Gastroesophageal sphincter (tissue), 4 donors: ENCODE results near the gene GIPC2. TPM values are rescaled to one million over a fixed set of nuclear protein-coding genes. Genes with fewer than 3 reads are reported as not detected.

Experiments used
- ATAC-seq: fragments of 150-250 bp; one replicate; pipeline ENCODE4 v1.9.1; 2016; ENCODE audit warnings: mild to moderate bottlenecking, moderate library complexity
- H3K27ac ChIP-seq, 4 donors: fragments of 200-600 bp; sonication (generic) in 3 of 4; 1 replicate in 3 of 4; 2 replicates in 1 of 4; pipeline ENCODE4 v1.5.1; 2016 to 2019
- H3K27me3 ChIP-seq: fragments of 200-600 bp; sonication (generic); one replicate; pipeline ENCODE4 v1.5.1; 2019
- H3K36me3 ChIP-seq, 2 donors: fragments of 200-600 bp; sonication (generic); one replicate each; pipeline ENCODE4 v1.5.1; 2019; ENCODE audit warnings: control low read depth in 1 of 2
- H3K4me1 ChIP-seq, 3 donors: fragments of 200-600 bp; sonication (generic); 1 replicate in 2 of 3; 2 replicates in 1 of 3; pipeline ENCODE4 v1.5.1; 2016 to 2019; ENCODE audit warnings: control low read depth in 2 of 3
- H3K4me3 ChIP-seq, 2 donors: fragments of 200-600 bp; sonication (generic); one replicate each; pipeline ENCODE4 v1.5.1; 2019; ENCODE audit warnings: mild to moderate bottlenecking in 1 of 2, moderate library complexity in 1 of 2
- H3K9me3 ChIP-seq, 3 donors: fragments of 200-600 bp; sonication (generic); one replicate each; pipeline ENCODE4 v1.5.1; 2017 to 2019; ENCODE audit warnings: control low read depth in 2 of 3
- EP300 ChIP-seq: sonication (generic); formaldehyde crosslinking; IDR thresholded peaks from one replicate; pipeline ENCODE4 v1.6.1; 2017; ENCODE audit warnings: antibody characterized with exemption, mild to moderate bottlenecking
- POLR2A ChIP-seq, 2 donors: fragments of 450-650 bp; IDR thresholded peaks; one replicate each; pipeline ENCODE4 v1.6.1; 2017; ENCODE audit warnings: antibody characterized with exemption in 2 of 2, mild to moderate bottlenecking in 2 of 2, moderate library complexity in 1 of 2
- POLR2AphosphoS5 ChIP-seq: sonication (generic); formaldehyde crosslinking; IDR thresholded peaks from one replicate; pipeline ENCODE4 v1.6.1; 2017; ENCODE audit warnings: antibody characterized with exemption
- WGBS, 2 donors: methylation state at CpG; one replicate each; pipeline ENCODE4 v1.1.5; 2018; ENCODE audit warnings: low coverage in 1 of 2; 5-methylcytosine and 5-hydroxymethylcytosine counted together
- total RNA-seq, 4 donors: library from RNA; depleted of rRNA; stranded (reverse); fragments of >200 nt; gene quantifications; one replicate each; pipeline ENCODE4 v1.1.0, GENCODE V29; 2016
- TF ChIP-seq, protein P1 (sequence below), 4 experiments: fragments of 200-600 bp in 2 of 4; fragments of 450-650 bp in 2 of 4; sonication (generic) in 1 of 4; IDR thresholded peaks; one replicate each; pipeline ENCODE4 v1.5.1; 2017 to 2019; ENCODE audit warnings: antibody characterized with exemption in 4 of 4, mild to moderate bottlenecking in 2 of 4, moderate library complexity in 2 of 4

GIPC2 gene
- total RNA-seq, 4 donors from 2014 or later: 2.2 to 9.0 (median 5.5) TPM

DNA sequence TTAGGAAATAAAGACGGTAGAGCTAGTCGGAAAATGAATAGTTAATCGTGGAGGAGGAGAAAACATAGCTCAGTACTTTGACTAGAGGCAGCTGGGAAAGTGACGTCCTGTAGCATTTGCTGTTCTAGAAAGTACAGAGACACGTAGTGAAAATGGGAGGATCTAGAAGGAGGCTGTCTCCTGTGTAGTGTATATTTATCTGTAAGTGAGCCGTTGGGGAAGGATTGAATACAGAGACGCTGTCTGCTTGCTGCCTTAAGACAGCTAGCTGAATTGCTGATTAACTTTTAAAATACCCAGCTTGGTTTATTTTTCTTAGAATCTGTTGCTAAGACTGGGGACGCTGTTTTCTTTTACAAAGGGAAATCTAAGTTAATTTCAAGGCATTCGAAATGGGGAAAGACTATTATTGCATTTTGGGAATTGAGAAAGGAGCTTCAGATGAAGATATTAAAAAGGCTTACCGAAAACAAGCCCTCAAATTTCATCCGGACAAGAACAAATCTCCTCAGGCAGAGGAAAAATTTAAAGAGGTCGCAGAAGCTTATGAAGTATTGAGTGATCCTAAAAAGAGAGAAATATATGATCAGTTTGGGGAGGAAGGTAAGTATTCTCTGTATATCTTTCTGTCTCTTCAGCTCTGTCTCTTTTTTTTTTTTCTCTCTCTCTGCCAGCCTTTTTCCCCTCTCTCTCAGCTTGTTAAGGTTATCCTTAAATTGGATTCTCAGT, 40.9 kb upstream of the GIPC2 start, which contains the start of gene DNAJB4:
TSS of gene DNAJB4 (plus strand) at position 221 of the 729 bp plus-strand sequence. CDS start at position 393, 172 bp downstream.
- peak; percentile 100 for ATAC-seq
- H3K9me3 ChIP-seq: no peaks in the 10 kb centered on the region
- TF ChIP-seq, protein P1, sequence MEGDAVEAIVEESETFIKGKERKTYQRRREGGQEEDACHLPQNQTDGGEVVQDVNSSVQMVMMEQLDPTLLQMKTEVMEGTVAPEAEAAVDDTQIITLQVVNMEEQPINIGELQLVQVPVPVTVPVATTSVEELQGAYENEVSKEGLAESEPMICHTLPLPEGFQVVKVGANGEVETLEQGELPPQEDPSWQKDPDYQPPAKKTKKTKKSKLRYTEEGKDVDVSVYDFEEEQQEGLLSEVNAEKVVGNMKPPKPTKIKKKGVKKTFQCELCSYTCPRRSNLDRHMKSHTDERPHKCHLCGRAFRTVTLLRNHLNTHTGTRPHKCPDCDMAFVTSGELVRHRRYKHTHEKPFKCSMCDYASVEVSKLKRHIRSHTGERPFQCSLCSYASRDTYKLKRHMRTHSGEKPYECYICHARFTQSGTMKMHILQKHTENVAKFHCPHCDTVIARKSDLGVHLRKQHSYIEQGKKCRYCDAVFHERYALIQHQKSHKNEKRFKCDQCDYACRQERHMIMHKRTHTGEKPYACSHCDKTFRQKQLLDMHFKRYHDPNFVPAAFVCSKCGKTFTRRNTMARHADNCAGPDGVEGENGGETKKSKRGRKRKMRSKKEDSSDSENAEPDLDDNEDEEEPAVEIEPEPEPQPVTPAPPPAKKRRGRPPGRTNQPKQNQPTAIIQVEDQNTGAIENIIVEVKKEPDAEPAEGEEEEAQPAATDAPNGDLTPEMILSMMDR (IDR thresholded peaks at IDR 0.05): no peak
- peak; percentile 96 for TF ChIP-seq POLR2A (IDR thresholded peaks at IDR 0.05)
- no peak for TF ChIP-seq EP300
- TF ChIP-seq POLR2AphosphoS5: peak; percentile 98
- peak within 1 kb of the TSS; percentile 87 to 100 (median 91) for H3K27ac ChIP-seq
- no peaks in the 10 kb centered on the region for H3K27me3 ChIP-seq
- H3K4me3 ChIP-seq: peak within 1 kb of the TSS; percentile 62 to 100
- H3K36me3 ChIP-seq: no peaks in the 10 kb centered on the region
- H3K4me1 ChIP-seq: peaks cover 0 to 43% (median 2%) of the 10 kb centered on the region in 3 donors
- WGBS, 2 donors: 1% methylated on average over 11 to 12 of the region's 12 CpGs

DNA sequence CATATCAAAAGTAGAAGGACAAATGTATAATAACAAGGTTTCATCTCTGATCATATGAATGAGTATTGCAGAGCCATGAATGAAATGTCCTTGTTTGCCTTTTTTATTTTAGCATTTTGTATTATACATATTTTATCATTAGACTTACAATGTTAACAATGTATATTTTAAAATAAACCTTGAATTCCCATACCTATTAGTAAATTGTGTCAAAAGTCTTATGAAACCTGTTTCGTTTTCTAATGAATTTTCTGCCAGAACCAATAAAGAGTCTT, 40.4 kb upstream of the GIPC2 start:
- ATAC-seq: no peak
- no peaks in the 10 kb centered on the region for H3K27me3 ChIP-seq
- WGBS, 2 donors: 0% methylated on average over 1 of the region's 1 CpG
- no peak for TF ChIP-seq POLR2AphosphoS5
- no peak for TF ChIP-seq POLR2A (IDR thresholded peaks at IDR 0.05)
- TF ChIP-seq, protein P1 (IDR thresholded peaks at IDR 0.05): no peak
- TF ChIP-seq EP300: no peak
- peak overlapping the region; percentile 62 to 100 for H3K4me3 ChIP-seq
- H3K36me3 ChIP-seq: no peaks in the 10 kb centered on the region
- H3K4me1 ChIP-seq: peaks cover 0 to 48% (median 2%) of the 10 kb centered on the region in 3 donors
- peak overlapping the region; percentile 87 to 100 (median 91) for H3K27ac ChIP-seq
- H3K9me3 ChIP-seq: no peaks in the 10 kb centered on the region

DNA sequence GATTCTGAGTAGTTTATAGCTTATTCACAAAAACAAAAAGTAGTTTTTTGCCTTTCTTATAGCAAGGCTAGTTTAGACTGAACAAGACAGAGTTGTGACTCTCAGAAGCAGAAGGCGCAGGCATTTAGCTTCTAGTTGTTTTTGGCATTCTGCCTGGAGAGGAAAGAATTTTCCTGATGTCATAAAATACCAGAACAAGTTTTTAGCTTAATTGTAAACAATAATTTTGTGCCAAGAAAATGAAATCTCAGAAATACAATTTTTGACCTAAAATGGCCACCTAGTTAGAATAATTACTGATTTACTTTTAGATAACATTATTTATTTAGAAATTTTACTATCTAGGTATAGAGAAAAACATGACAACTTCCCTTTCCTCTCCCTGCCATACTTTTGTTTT, 40.0 kb upstream of the GIPC2 start:
- WGBS, 2 donors: 0% methylated on average over 1 of the region's 1 CpG
- Histone ChIP-seq H3K4me1 (peaks cover 0 to 52% (median 2%) of the 10 kb centered on the region in 3 donors), H3K9me3 (no peaks in the 10 kb centered on the region), H3K27me3 (no peaks in the 10 kb centered on the region), H3K4me3 (peak overlapping the region; percentile 62 to 100), H3K36me3 (no peaks in the 10 kb centered on the region), H3K27ac (peak overlapping the region; percentile 87 to 100 (median 91))
- no peak for ATAC-seq
- TF ChIP-seq, protein P1 (IDR thresholded peaks at IDR 0.05): no peak
- TF ChIP-seq POLR2A (IDR thresholded peaks at IDR 0.05) (peak; percentile 65 to 67), EP300 (no peak), POLR2AphosphoS5 (peak; percentile 95)

DNA sequence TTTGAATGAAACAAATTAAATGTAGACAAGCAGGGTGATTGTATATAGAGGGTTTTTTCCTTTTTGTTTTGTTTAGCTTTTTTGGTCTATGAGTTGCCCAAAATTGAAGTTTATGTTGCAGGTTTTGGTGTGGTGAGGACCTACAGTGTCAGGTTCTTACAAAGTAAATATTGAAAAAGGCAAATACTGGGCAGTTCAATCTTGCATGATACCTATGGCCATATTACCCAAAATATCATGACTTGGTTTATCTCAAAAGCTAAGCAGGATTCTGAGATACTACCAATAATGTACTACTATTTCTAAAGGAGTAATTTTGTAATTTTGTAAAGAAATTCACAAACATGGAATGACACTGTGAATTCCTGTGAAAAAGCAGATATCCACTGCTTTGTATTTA, 39.2 kb upstream of the GIPC2 start:
- Histone ChIP-seq H3K4me3 (peak overlapping the region; percentile 62 to 100), H3K27me3 (no peaks in the 10 kb centered on the region), H3K36me3 (no peaks in the 10 kb centered on the region), H3K4me1 (peaks cover 0 to 60% (median 2%) of the 10 kb centered on the region in 3 donors), H3K27ac (peak overlapping the region; percentile 87 to 100 (median 91)), H3K9me3 (no peaks in the 10 kb centered on the region)
- TF ChIP-seq POLR2AphosphoS5 (no peak), POLR2A (IDR thresholded peaks at IDR 0.05) (no peak), EP300 (no peak)
- TF ChIP-seq, protein P1 (IDR thresholded peaks at IDR 0.05): no peak
- ATAC-seq: no peak
